ENCODE results near the gene ANKRD22.
A peak's percentile ranks its signal among the peaks of the same experiment; 100 is the strongest.

The ANKRD22 gene

DNA sequence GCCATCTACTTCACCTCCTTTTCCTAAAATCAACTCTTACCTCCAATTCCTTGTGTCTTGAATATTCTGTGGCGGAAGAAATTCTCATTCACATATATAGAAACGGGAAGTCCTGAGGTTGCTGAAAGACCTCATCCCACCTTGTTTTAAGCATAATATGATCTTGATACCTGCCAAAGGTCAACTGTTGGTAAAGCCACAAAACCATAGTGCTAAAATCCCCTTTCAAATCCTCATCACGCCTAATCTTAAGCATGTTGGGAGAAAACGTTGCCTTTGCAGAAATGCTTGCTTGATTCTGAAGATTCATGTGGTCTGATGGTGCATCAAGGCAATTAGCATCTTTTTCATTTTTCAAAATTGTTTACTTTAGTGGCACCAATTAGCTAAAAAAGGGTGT, 8.5 kb downstream of the ANKRD22 start:
- H3F3A ChIP-seq (ENCODE audit: insufficient read depth, low read length), result no peaks in the 10 kb centered on the region
- H3K9me2 ChIP-seq (replicated peaks; ENCODE audit: insufficient read depth, low read length), result no peaks in the 10 kb centered on the region

GRCh38 chr10:88841316-88842111, 10.1 kb downstream of the ANKRD22 start:
- Histone ChIP-seq H3F3A (ENCODE audit: insufficient read depth, low read length) (no peaks in the 10 kb centered on the region), H3K36me3 (replicated peaks; ENCODE audit: insufficient read depth, low read length) (no peaks in the 10 kb centered on the region), H3K27me3 (replicated peaks; ENCODE audit: insufficient read depth, low read length) (no peaks in the 10 kb centered on the region), H3K9me2 (replicated peaks; ENCODE audit: insufficient read depth, low read length) (no peaks in the 10 kb centered on the region), H4K20me1 (ENCODE audit: insufficient read depth, low read length) (no peaks in the 10 kb centered on the region), H3K27ac (ENCODE audit: low read length) (no peak overlapping the region), H3K9ac (ENCODE audit: low read length) (no peak overlapping the region), H3K4me1 (ENCODE audit: low read length) (no peaks in the 10 kb centered on the region), H3K9me3 (replicated peaks; ENCODE audit: insufficient read depth, low read length) (no peaks in the 10 kb centered on the region), H3K4me2 (ENCODE audit: low read depth, low read length) (peak overlapping the region; percentile 18; the same call in 1 of the 2 replicates), H3K4me3 (ENCODE audit: low read length) (no peak overlapping the region), H3K79me2 (ENCODE audit: low read length) (no peaks in the 10 kb centered on the region), H2AFZ (ENCODE audit: low read length) (no peak overlapping the region)
- peak; percentile 19 for DNase-seq
- TF ChIP-seq EZH2phosphoT487 (IDR thresholded peaks at IDR 0.05; ENCODE audit: low read length), result no peak
- TF ChIP-seq CTCF (IDR thresholded peaks at IDR 0.05; ENCODE audit: low read length), result no peak
- TF ChIP-seq EZH2 (optimal IDR thresholded peaks at IDR 0.05; ENCODE audit: low read depth, low read length), result no peak

More for the DNA sequence above, 8.5 kb downstream of the ANKRD22 start:
- no peaks in the 10 kb centered on the region for H3K79me2 ChIP-seq (ENCODE audit: low read length)
- no peaks in the 10 kb centered on the region for H3K36me3 ChIP-seq (replicated peaks; ENCODE audit: insufficient read depth, low read length)
- no peak overlapping the region for H3K4me3 ChIP-seq (ENCODE audit: low read length)
- no peaks in the 10 kb centered on the region for H4K20me1 ChIP-seq (ENCODE audit: insufficient read depth, low read length)
- no peaks in the 10 kb centered on the region for H3K4me1 ChIP-seq (ENCODE audit: low read length)
- TF ChIP-seq EZH2phosphoT487 (IDR thresholded peaks at IDR 0.05; ENCODE audit: low read length) (no peak), EZH2 (optimal IDR thresholded peaks at IDR 0.05; ENCODE audit: low read depth, low read length) (no peak), CTCF (IDR thresholded peaks at IDR 0.05; ENCODE audit: low read length) (no peak)
- DNase-seq, result no peak
- no peaks in the 10 kb centered on the region for H3K9me3 ChIP-seq (replicated peaks; ENCODE audit: insufficient read depth, low read length)
- no peak overlapping the region for H3K27ac ChIP-seq (ENCODE audit: low read length)
- no peaks in the 10 kb centered on the region for H3K27me3 ChIP-seq (replicated peaks; ENCODE audit: insufficient read depth, low read length)
- no peak overlapping the region for H2AFZ ChIP-seq (ENCODE audit: low read length)
- no peak overlapping the region for H3K9ac ChIP-seq (ENCODE audit: low read length)
- no peak overlapping the region for H3K4me2 ChIP-seq (ENCODE audit: low read depth, low read length)

DNA sequence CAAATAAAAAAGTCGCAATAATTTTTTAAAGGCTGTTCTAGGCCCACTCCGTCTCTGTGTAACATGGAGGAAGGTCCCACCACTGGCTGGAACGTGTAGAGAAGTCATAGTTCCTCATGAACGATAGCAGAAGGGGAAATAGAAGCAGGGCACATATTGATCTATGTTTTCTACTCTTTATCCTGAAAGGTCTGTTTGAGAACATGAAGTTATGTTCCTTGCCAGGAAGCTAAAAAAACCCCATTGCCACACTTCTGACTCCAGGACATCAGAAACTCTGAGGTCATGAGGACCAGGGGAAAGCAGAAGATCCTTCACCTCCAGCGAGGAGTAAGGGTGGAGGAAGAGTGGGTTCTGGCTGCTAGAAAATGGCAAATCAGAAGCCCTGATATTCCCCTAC, 10.8 kb downstream of the ANKRD22 start:
- H3K79me2 ChIP-seq (ENCODE audit: low read length), result no peaks in the 10 kb centered on the region
- no peak overlapping the region for H3K4me3 ChIP-seq (ENCODE audit: low read length)
- no peaks in the 10 kb centered on the region for H3K9me3 ChIP-seq (replicated peaks; ENCODE audit: insufficient read depth, low read length)
- TF ChIP-seq CTCF (IDR thresholded peaks at IDR 0.05; ENCODE audit: low read length), result no peak
- TF ChIP-seq EZH2phosphoT487 (IDR thresholded peaks at IDR 0.05; ENCODE audit: low read length), result no peak
- TF ChIP-seq EZH2 (optimal IDR thresholded peaks at IDR 0.05; ENCODE audit: low read depth, low read length), result no peak
- DNase-seq, result no peak
- H2AFZ ChIP-seq (ENCODE audit: low read length), result no peak overlapping the region
- no peaks in the 10 kb centered on the region for H3K36me3 ChIP-seq (replicated peaks; ENCODE audit: insufficient read depth, low read length)
- H3K4me2 ChIP-seq (ENCODE audit: low read depth, low read length), result no peak overlapping the region; the same call in 1 of the 2 replicates
- no peaks in the 10 kb centered on the region for H3K27me3 ChIP-seq (replicated peaks; ENCODE audit: insufficient read depth, low read length)
- H3K27ac ChIP-seq (ENCODE audit: low read length), result no peak overlapping the region
- H3F3A ChIP-seq (ENCODE audit: insufficient read depth, low read length), result no peaks in the 10 kb centered on the region
- no peaks in the 10 kb centered on the region for H4K20me1 ChIP-seq (ENCODE audit: insufficient read depth, low read length)
- H3K9me2 ChIP-seq (replicated peaks; ENCODE audit: insufficient read depth, low read length), result no peaks in the 10 kb centered on the region
- H3K9ac ChIP-seq (ENCODE audit: low read length), result no peak overlapping the region
- no peaks in the 10 kb centered on the region for H3K4me1 ChIP-seq (ENCODE audit: low read length)
